ENCODE data around the gene EGFR. TPM values are rescaled to one million over a fixed set of nuclear protein-coding genes. Genes with fewer than 3 reads are reported as not detected.

The EGFR gene
- total RNA-seq, 4 donors from 2014 or later = 36.4 to 73.6 (median 38.7) TPM

- DNase-seq = no peak
- Histone ChIP-seq H3K9me3 (no peaks in the 10 kb centered on the region), H3K4me1 (no peaks in the 10 kb centered on the region), H3K27me3 (no peaks in the 10 kb centered on the region), H3K27ac (no peak overlapping the region), H3K36me3 (no peaks in the 10 kb centered on the region), H3K4me3 (no peak overlapping the region)
- TF ChIP-seq CTCF (IDR thresholded peaks at IDR 0.05) (no peak), POLR2A (IDR thresholded peaks at IDR 0.05) (no peak)
- intact Hi-C loops (cut with DNase I; ENCODE audit: low total_unique reads) = no loop called here
These were observed 188.8 kb downstream of the EGFR start for GRCh38 chr7:55207436-55208125.

GRCh38 chr7:55209366-55209765, 190.5 kb downstream of the EGFR start:
- TF ChIP-seq CTCF (IDR thresholded peaks at IDR 0.05) = no peak
- TF ChIP-seq POLR2A (IDR thresholded peaks at IDR 0.05) = no peak
- intact Hi-C loops (cut with DNase I; ENCODE audit: low total_unique reads) = no loop called here
- Histone ChIP-seq H3K27ac (no peak overlapping the region), H3K4me3 (no peak overlapping the region), H3K9me3 (no peaks in the 10 kb centered on the region), H3K4me1 (no peaks in the 10 kb centered on the region), H3K27me3 (no peaks in the 10 kb centered on the region), H3K36me3 (no peaks in the 10 kb centered on the region)
- DNase-seq = no peak

- intact Hi-C loops (cut with DNase I; ENCODE audit: low total_unique reads) = no loop called here
- Histone ChIP-seq H3K27ac (no peak overlapping the region), H3K4me3 (no peak overlapping the region), H3K36me3 (no peaks in the 10 kb centered on the region), H3K27me3 (no peaks in the 10 kb centered on the region), H3K4me1 (no peaks in the 10 kb centered on the region), H3K9me3 (no peaks in the 10 kb centered on the region)
- DNase-seq = no peak
- TF ChIP-seq POLR2A (IDR thresholded peaks at IDR 0.05) (no peak), CTCF (IDR thresholded peaks at IDR 0.05) (no peak)
These were observed 191.4 kb downstream of the EGFR start for GRCh38 chr7:55210176-55210575.

- H3K27ac ChIP-seq = no peak overlapping the region
- no peak overlapping the region for H3K4me3 ChIP-seq
- intact Hi-C loops (cut with DNase I; ENCODE audit: low total_unique reads) = no loop called here
- no peaks in the 10 kb centered on the region for H3K27me3 ChIP-seq
- H3K4me1 ChIP-seq = no peaks in the 10 kb centered on the region
- DNase-seq = no peak
- no peaks in the 10 kb centered on the region for H3K36me3 ChIP-seq
- H3K9me3 ChIP-seq = no peaks in the 10 kb centered on the region
- no peak for TF ChIP-seq CTCF (IDR thresholded peaks at IDR 0.05)
- TF ChIP-seq POLR2A (IDR thresholded peaks at IDR 0.05) = no peak
These were observed 191.9 kb downstream of the EGFR start for GRCh38 chr7:55210716-55211115.

- Histone ChIP-seq H3K4me3 (no peak overlapping the region), H3K27me3 (no peaks in the 10 kb centered on the region)
- intact Hi-C loops (cut with DNase I; ENCODE audit: low total_unique reads) = no loop called here
These were observed 192.9 kb downstream of the EGFR start for GRCh38 chr7:55211726-55212125.

More at GRCh38 chr7:55211726-55212125, 192.9 kb downstream of the EGFR start:
- Histone ChIP-seq H3K27ac (no peak overlapping the region), H3K36me3 (no peaks in the 10 kb centered on the region), H3K4me1 (no peaks in the 10 kb centered on the region), H3K9me3 (no peaks in the 10 kb centered on the region)
- no peak for DNase-seq
- TF ChIP-seq CTCF (IDR thresholded peaks at IDR 0.05) (no peak), POLR2A (IDR thresholded peaks at IDR 0.05) (no peak)

All from uterus (tissue), 4 donors.